HL-60 (cell line): ENCODE data around the gene EFCAB6.

ENCODE experiments used
- DNase-seq, 2 experiments: peaks; one replicate each; pipeline ENCODE4 v3.0.0-alpha.2; 2010 to 2020; ENCODE audit warnings: low read depth in 1 of 2, low spot score in 1 of 2
- H3K27ac ChIP-seq: fragments of 250-450 bp; sonication (Bioruptor Pico); replicated peaks from 2 replicates; pipeline ENCODE4 v1.5.1; 2020; ENCODE audit warnings: mild to moderate bottlenecking, moderate library complexity
- H3K27me3 ChIP-seq: fragments of 250-450 bp; sonication (Bioruptor Pico); 2 replicates; pipeline ENCODE4 v1.5.1; 2021; ENCODE audit warnings: mild to moderate bottlenecking, moderate library complexity; ENCODE audit not compliant: insufficient read depth, poor library complexity, severe bottlenecking
- H3K4me3 ChIP-seq: replicated peaks from 2 replicates; pipeline ENCODE4 v1.5.1; 2011; ENCODE audit warnings: mild to moderate bottlenecking, control low read depth, low read length; ENCODE audit not compliant: insufficient read depth
- CTCF ChIP-seq: IDR thresholded peaks from one replicate; pipeline ENCODE4 v1.5.1; 2011; ENCODE audit warnings: low read length, control low read depth, inconsistent platforms; ENCODE audit not compliant: insufficient read depth
- GABPA ChIP-seq: IDR thresholded peaks from 2 replicates; pipeline ENCODE4 v1.6.1; 2012; ENCODE audit warnings: low read depth
- POLR2AphosphoS5 ChIP-seq: IDR thresholded peaks from 2 replicates; pipeline ENCODE4 v1.6.1; 2012; ENCODE audit warnings: low read depth
- REST ChIP-seq: IDR thresholded peaks from 2 replicates; pipeline ENCODE4 v1.6.1; 2012; ENCODE audit warnings: low read depth; ENCODE audit not compliant: insufficient replicate concordance
- SPI1 ChIP-seq: IDR thresholded peaks from 2 replicates; pipeline ENCODE4 v1.6.1; 2012; ENCODE audit warnings: low read depth, mild to moderate bottlenecking, borderline replicate concordance

The EFCAB6 gene

DNA sequence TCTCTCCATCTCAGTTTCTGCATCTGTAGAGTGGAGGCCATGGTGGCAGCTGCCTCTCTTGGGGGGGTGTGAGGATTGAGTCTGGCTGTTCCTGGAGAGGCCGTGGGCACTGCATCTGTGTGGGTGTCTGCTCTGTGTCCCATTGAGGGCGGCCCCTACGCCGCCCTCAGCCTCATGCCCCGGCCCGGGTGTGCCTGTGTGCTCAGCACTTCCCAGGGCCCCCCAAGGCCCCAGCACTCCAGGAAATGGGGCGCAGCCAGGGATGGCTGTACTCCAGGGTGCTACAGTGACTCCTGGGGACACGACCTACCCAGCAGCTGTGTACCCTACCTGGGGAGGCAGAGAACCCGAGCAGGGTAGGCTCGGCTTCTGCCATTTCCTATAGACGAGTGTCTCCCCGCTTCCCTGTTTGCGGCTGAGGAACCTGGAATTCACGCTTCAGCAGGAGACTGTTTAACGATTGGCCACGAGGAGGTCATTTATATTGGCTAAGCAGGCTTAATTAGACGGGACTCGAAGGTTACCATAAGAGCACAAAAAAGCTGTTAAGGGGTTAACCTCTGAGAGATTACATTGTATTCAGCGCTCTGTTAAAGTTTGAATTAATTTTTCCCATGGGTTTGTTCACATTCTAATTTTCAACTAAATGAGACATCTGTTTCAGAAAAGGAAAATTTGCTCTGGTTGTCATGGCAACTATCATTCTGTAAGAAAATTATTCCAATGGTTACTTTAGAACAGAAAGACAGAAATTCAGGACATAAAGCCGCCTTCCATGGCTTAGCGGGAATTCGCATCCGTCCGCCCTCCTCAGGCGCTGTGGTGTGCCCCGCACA, 323.9 kb downstream of the EFCAB6 start:
- DNase-seq, result no peak

GRCh38 chr22:43487311-43488030, 324.6 kb downstream of the EFCAB6 start:
- DNase-seq, result no peak
- H3K4me3 ChIP-seq, result no peak overlapping the region
- TF ChIP-seq REST (no peak), GABPA (no peak), SPI1 (no peak), POLR2AphosphoS5 (no peak), CTCF (no peak)
- H3K27me3 ChIP-seq, result no peaks in the 10 kb centered on the region
- no peak overlapping the region for H3K27ac ChIP-seq

More for the DNA sequence above, 323.9 kb downstream of the EFCAB6 start:
- Histone ChIP-seq H3K4me3 (no peak overlapping the region), H3K27ac (no peak overlapping the region), H3K27me3 (no peaks in the 10 kb centered on the region)
- no peak for TF ChIP-seq GABPA
- no peak for TF ChIP-seq CTCF
- TF ChIP-seq REST, result no peak
- no peak for TF ChIP-seq POLR2AphosphoS5
- TF ChIP-seq SPI1, result no peak

- no peak overlapping the region for H3K27ac ChIP-seq
- TF ChIP-seq REST (no peak), POLR2AphosphoS5 (no peak), SPI1 (no peak), GABPA (no peak), CTCF (no peak)
- no peak for DNase-seq
Measured at GRCh38 chr22:43485502-43486089, 326.5 kb downstream of the EFCAB6 start.

More at GRCh38 chr22:43485502-43486089, 326.5 kb downstream of the EFCAB6 start:
- Histone ChIP-seq H3K27me3 (no peaks in the 10 kb centered on the region), H3K4me3 (no peak overlapping the region)
